BJ (cell line): ENCODE measurements around the gene HMGCS2. TPM values are rescaled to one million over a fixed set of nuclear protein-coding genes. Genes with fewer than 3 reads are reported as not detected.

Source experiments
- CTCF ChIA-PET: fragments of 350-600 bp; formaldehyde crosslinking; extraction: SDS; loops from one replicate; lab custom pipeline; 2021; ENCODE audit warnings: antibody characterized with exemption, inconsistent platforms; lab: Yijun Ruan, JAX
- POLR2A ChIA-PET: fragments of 300-600 bp; sonication (Branson Sonifier 250); formaldehyde crosslinking; extraction: SDS; loops from one replicate; lab custom pipeline; 2021; ENCODE audit warnings: antibody characterized with exemption; lab: Charles Lee
- DNase-seq: peaks from one replicate; pipeline ENCODE4 v3.0.0-alpha.2; 2011; ENCODE audit warnings: low read depth
- H3K27me3 ChIP-seq: 2 replicates; pipeline ENCODE4 v1.6.0; 2011; ENCODE audit warnings: low read length; ENCODE audit not compliant: control insufficient read depth, insufficient read depth
- H3K36me3 ChIP-seq: 2 replicates; pipeline ENCODE4 v1.5.1; 2011; ENCODE audit warnings: low read length; ENCODE audit not compliant: control insufficient read depth, insufficient read depth
- H3K4me3 ChIP-seq: 2 replicates; pipeline ENCODE4 v1.5.1; 2011; ENCODE audit warnings: low read depth, mild to moderate bottlenecking, control low read depth, low read length
- polyA plus RNA-seq: library from polyadenylated mRNA; depleted of rRNA; stranded (reverse); fragments of >200 nt; gene quantifications from 2 replicates; pipeline ENCODE4 v1.2.3, GENCODE V29; 2011
- TF ChIP-seq, protein P1 (sequence below): IDR thresholded peaks from 2 replicates; pipeline ENCODE4 v1.5.1; 2011; ENCODE audit warnings: low read depth, mild to moderate bottlenecking, control low read depth, inconsistent platforms, low read length, moderate library complexity; ENCODE audit not compliant: insufficient read depth

HMGCS2 gene
- polyA plus RNA-seq, 1 experiment, result not detected

- TF ChIP-seq, protein P1, sequence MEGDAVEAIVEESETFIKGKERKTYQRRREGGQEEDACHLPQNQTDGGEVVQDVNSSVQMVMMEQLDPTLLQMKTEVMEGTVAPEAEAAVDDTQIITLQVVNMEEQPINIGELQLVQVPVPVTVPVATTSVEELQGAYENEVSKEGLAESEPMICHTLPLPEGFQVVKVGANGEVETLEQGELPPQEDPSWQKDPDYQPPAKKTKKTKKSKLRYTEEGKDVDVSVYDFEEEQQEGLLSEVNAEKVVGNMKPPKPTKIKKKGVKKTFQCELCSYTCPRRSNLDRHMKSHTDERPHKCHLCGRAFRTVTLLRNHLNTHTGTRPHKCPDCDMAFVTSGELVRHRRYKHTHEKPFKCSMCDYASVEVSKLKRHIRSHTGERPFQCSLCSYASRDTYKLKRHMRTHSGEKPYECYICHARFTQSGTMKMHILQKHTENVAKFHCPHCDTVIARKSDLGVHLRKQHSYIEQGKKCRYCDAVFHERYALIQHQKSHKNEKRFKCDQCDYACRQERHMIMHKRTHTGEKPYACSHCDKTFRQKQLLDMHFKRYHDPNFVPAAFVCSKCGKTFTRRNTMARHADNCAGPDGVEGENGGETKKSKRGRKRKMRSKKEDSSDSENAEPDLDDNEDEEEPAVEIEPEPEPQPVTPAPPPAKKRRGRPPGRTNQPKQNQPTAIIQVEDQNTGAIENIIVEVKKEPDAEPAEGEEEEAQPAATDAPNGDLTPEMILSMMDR, result no peak
- Histone ChIP-seq H3K27me3 (no peaks in the 10 kb centered on the region), H3K4me3 (no peak overlapping the region), H3K36me3 (peaks cover 61% of the 10 kb centered on the region)
- CTCF ChIA-PET, result interaction anchor here (0.9 kb wide), 1 partner anchor 9 kb away, joined by 3 read pairs; no protein-coding TSS in a partner anchor
- DNase-seq, result no peak
- POLR2A ChIA-PET, result no interaction called here
These were observed 30.5 kb downstream of the HMGCS2 start for GRCh38 chr1:119738100-119738720.

GRCh38 chr1:119737040-119737682 is 31.5 kb downstream of the HMGCS2 start:
- no peak for DNase-seq
- POLR2A ChIA-PET, result no interaction called here
- TF ChIP-seq, protein P1, result no peak
- peaks cover 58% of the 10 kb centered on the region for H3K36me3 ChIP-seq
- no peaks in the 10 kb centered on the region for H3K27me3 ChIP-seq
- CTCF ChIA-PET, result interaction anchor here (0.9 kb wide), 1 partner anchor 10 kb away, joined by 3 read pairs; no protein-coding TSS in a partner anchor
- H3K4me3 ChIP-seq, result no peak overlapping the region

DNA sequence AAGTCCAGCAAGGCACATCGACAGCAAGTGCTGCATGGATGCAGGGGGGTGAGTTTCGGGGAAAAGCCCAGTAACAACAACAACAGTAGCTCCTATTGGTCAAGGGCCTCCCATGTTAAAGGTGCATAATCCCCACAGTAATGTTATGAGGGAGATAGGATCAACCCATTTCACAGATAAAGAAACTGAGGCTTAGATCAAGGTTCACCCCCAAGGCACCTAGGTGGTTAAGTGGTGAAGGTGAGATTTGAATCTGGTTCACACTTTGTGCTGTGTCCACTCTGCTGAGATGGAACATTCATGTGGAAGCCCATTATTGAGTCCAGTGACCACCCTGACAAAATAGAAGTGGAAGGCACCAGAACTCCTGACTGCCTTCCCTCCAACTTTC is 32.1 kb downstream of the HMGCS2 start:
- CTCF ChIA-PET, result no interaction called here
- Histone ChIP-seq H3K36me3 (peaks cover 57% of the 10 kb centered on the region), H3K4me3 (no peak overlapping the region), H3K27me3 (no peaks in the 10 kb centered on the region)
- POLR2A ChIA-PET, result no interaction called here
- TF ChIP-seq, protein P1, result no peak
- no peak for DNase-seq

- POLR2A ChIA-PET, result no interaction called here
- no peak for DNase-seq
- CTCF ChIA-PET, result interaction anchor here (1.3 to 1.7 kb wide), 2 partner anchors 9 to 124 kb away, joined by 4 to 9 read pairs; no protein-coding TSS in a partner anchor
- Histone ChIP-seq H3K4me3 (no peak overlapping the region), H3K27me3 (no peaks in the 10 kb centered on the region), H3K36me3 (peaks cover 54% of the 10 kb centered on the region)
- TF ChIP-seq, protein P1, result no peak
These were observed 33.5 kb downstream of the HMGCS2 start for GRCh38 chr1:119735217-119735616.

DNA sequence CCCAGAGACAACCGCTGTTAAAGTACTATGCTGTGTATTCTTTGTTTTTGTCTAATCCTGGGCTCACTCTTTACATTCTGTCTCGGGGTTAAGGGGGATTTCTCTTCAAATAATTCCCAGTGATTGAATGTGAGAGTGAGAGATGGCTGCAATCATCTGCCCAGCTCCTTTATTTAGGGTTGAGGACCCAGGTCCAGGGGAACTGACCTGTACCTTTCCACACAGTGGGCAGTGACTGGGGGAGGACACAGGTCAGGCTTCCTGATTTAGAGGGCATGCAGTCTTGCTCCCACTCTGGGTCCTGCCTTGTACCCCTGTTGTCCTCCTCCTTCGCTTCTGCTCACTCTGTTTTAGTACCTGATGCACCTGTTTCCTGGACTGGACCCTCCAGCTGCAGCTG is 35.0 kb downstream of the HMGCS2 start:
- CTCF ChIA-PET, result interaction anchor here (0.6 to 1.7 kb wide), 5 partner anchors 9 to 123 kb away, joined by 3 to 9 read pairs (median 3); no protein-coding TSS in a partner anchor
- POLR2A ChIA-PET, result no interaction called here
- no peak overlapping the region for H3K4me3 ChIP-seq
- no peaks in the 10 kb centered on the region for H3K27me3 ChIP-seq
- TF ChIP-seq, protein P1, result no peak
- peaks cover 55% of the 10 kb centered on the region for H3K36me3 ChIP-seq
- no peak for DNase-seq
